Neural progenitor cell (in vitro differentiated cells): Measurements from ENCODE around the gene IRF1.

ENCODE experiments used
- CTCF ChIP-seq: fragments of 200-600 bp; sonication (generic); IDR thresholded peaks from 2 replicates; pipeline ENCODE4 v1.5.1; 2017; ENCODE audit warnings: antibody characterized with exemption, mild to moderate bottlenecking
- EZH2 ChIP-seq: fragments of 200-600 bp; sonication (generic); IDR thresholded peaks from 2 replicates; pipeline ENCODE4 v1.6.1; 2017; ENCODE audit warnings: antibody characterized with exemption, mild to moderate bottlenecking, moderate library complexity

- TF ChIP-seq CTCF (no peak), EZH2 (no peak)
Observed at GRCh38 chr5:132501961-132502931, 11.7 kb upstream of the IRF1 start.
